ENCODE data around the gene MARS1. TPM values are rescaled to one million over a fixed set of nuclear protein-coding genes. Genes with fewer than 3 reads are reported as not detected.

The MARS1 gene
- total RNA-seq, 4 donors from 2014 or later, result 29.1 to 160 (median 76.8) TPM

- H3K9me3 ChIP-seq, result no peaks in the 10 kb centered on the region
- peak overlapping the region; percentile 80 to 88 for H3K4me3 ChIP-seq
- intact Hi-C loops (cut with DNase I; ENCODE audit: low total_unique reads), result no loop called here
- H3K27me3 ChIP-seq, result no peaks in the 10 kb centered on the region
- H3K4me1 ChIP-seq, result peaks cover 12 to 21% of the 10 kb centered on the region in 2 donors
- no peak for TF ChIP-seq POLR2A (IDR thresholded peaks at IDR 0.05)
- TF ChIP-seq CTCF (IDR thresholded peaks at IDR 0.05), result no peak
- DNase-seq, result peak; percentile 53 to 67
- H3K36me3 ChIP-seq, result no peaks in the 10 kb centered on the region
- H3K27ac ChIP-seq, result peak overlapping the region; percentile 97 to 99
These were observed 33.7 kb downstream of the MARS1 start for GRCh38 chr12:57521525-57522010.

- DNase-seq, result peak; percentile 96 to 97
- Histone ChIP-seq H3K27ac (peak within 1 kb of the TSS; percentile 97 to 99), H3K36me3 (no peaks in the 10 kb centered on the region), H3K4me1 (peaks cover 12 to 21% of the 10 kb centered on the region in 2 donors), H3K9me3 (no peaks in the 10 kb centered on the region), H3K4me3 (peak within 1 kb of the TSS; percentile 80 to 88), H3K27me3 (no peaks in the 10 kb centered on the region)
- intact Hi-C loops (cut with DNase I; ENCODE audit: low total_unique reads), result no loop called here
- TF ChIP-seq CTCF (IDR thresholded peaks at IDR 0.05), result peak in 1 of 4 experiments; percentile 23
- peak; percentile 40 to 74 for TF ChIP-seq POLR2A (IDR thresholded peaks at IDR 0.05)
These were observed 34.4 kb downstream of the MARS1 start, which contains the start of gene MBD6 for GRCh38 chr12:57522011-57522886. Gene MBD6 (plus strand): TSS chr12:57522824. CDS start chr12:57524304, 1,480 bp downstream.

GRCh38 chr12:57522887-57523705 is 35.2 kb downstream of the MARS1 start:
- no peaks in the 10 kb centered on the region for H3K36me3 ChIP-seq
- intact Hi-C loops (cut with DNase I; ENCODE audit: low total_unique reads), result no loop called here

More at GRCh38 chr12:57522887-57523705, 35.2 kb downstream of the MARS1 start:
- TF ChIP-seq CTCF (IDR thresholded peaks at IDR 0.05) (no peak), POLR2A (IDR thresholded peaks at IDR 0.05) (no peak)
- no peaks in the 10 kb centered on the region for H3K27me3 ChIP-seq
- peak; percentile 66 to 69 for DNase-seq
- peak overlapping the region; percentile 97 to 99 for H3K27ac ChIP-seq
- H3K9me3 ChIP-seq, result no peaks in the 10 kb centered on the region
- H3K4me1 ChIP-seq, result peaks cover 12 to 21% of the 10 kb centered on the region in 2 donors
- peak overlapping the region; percentile 80 to 88 for H3K4me3 ChIP-seq

Measured in uterus (tissue), 4 donors.